SK-N-MC (cell line): Measurements from ENCODE around the gene TCOF1.

ENCODE experiments used
- EZH2 ChIP-seq: fragments of 200-600 bp; sonication (generic); IDR thresholded peaks from one replicate; pipeline ENCODE4 v1.6.1; 2017; ENCODE audit warnings: antibody characterized with exemption
- POLR2AphosphoS5 ChIP-seq: IDR thresholded peaks from 2 replicates; pipeline ENCODE4 v1.6.1; 2012; ENCODE audit warnings: mild to moderate bottlenecking, low read depth, low read length, borderline replicate concordance

GRCh38 chr5:150339841-150340240 lies 17.7 kb upstream of the TCOF1 start:
- TF ChIP-seq POLR2AphosphoS5 (no peak), EZH2 (no peak)
